Measurements from ENCODE around the gene CD99L2.

The CD99L2 gene

DNA sequence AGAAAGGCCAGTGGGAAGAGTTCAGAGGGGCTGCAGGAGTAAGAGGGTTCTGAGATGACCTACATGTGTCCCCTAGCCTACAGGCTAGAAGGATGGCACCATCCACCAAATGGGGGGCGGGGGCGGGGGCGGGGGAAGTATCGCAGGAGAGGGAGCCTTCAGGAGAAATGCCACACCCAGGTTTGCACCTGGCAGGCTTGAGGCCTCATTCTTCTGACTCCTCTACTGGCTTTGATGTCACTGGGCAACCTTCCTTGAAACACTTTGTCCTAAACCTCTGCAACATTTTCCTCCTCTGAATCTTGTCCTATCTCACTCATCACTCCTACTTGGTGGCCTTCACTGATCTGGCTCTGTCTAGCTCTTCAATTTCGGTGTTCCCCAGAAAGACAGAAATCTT is 24.0 kb downstream of the CD99L2 start:
- H3K27me3 ChIP-seq (ENCODE audit: control insufficient read depth in 1 of 2, insufficient read depth in 2 of 2, low read length in 2 of 2) = no peaks in the 10 kb centered on the region
- peaks cover 7% of the 10 kb centered on the region for H3K4me1 ChIP-seq (ENCODE audit: control insufficient read depth, insufficient read depth, low read length)
- no peaks in the 10 kb centered on the region for H3K36me3 ChIP-seq (ENCODE audit: control insufficient read depth in 2 of 2, insufficient read depth in 2 of 2, low read length in 2 of 2)
- no peak overlapping the region for H3K4me3 ChIP-seq (ENCODE audit: low read length in 2 of 2)
- no peaks in the 10 kb centered on the region for H3K9me3 ChIP-seq (ENCODE audit: control insufficient read depth in 2 of 2, low read length in 2 of 2)
- no peak overlapping the region for H3K9ac ChIP-seq (ENCODE audit: low read length in 2 of 2)
- H3K27ac ChIP-seq (ENCODE audit: low read length) = no peak overlapping the region

DNA sequence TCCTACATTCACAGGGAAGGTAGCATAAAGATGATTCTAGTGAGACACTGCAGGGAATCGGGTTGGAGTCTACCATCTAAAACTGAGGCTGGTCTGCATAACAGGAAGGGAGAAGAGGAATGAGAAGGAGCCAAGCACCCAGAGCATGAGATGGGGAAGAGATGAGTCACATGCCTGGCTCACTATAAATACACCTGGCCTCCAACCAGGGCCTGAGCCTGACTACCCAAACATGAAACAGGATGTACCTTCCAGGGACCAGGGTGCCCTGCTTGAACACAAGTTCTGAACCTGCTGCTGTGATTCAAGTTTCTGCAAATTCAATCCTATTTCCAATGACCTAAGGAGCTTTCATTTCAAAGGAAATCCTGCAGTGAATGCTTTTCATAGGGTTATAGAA is 24.9 kb downstream of the CD99L2 start:
- H3K9ac ChIP-seq (ENCODE audit: low read length in 2 of 2) = no peak overlapping the region
- no peaks in the 10 kb centered on the region for H3K27me3 ChIP-seq (ENCODE audit: control insufficient read depth in 1 of 2, insufficient read depth in 2 of 2, low read length in 2 of 2)
- H3K9me3 ChIP-seq (ENCODE audit: control insufficient read depth in 2 of 2, low read length in 2 of 2) = no peaks in the 10 kb centered on the region
- no peak overlapping the region for H3K4me3 ChIP-seq (ENCODE audit: low read length in 2 of 2)
- no peaks in the 10 kb centered on the region for H3K36me3 ChIP-seq (ENCODE audit: control insufficient read depth in 2 of 2, insufficient read depth in 2 of 2, low read length in 2 of 2)
- no peak overlapping the region for H3K27ac ChIP-seq (ENCODE audit: low read length)
- H3K4me1 ChIP-seq (ENCODE audit: control insufficient read depth, insufficient read depth, low read length) = peaks cover 11% of the 10 kb centered on the region

DNA sequence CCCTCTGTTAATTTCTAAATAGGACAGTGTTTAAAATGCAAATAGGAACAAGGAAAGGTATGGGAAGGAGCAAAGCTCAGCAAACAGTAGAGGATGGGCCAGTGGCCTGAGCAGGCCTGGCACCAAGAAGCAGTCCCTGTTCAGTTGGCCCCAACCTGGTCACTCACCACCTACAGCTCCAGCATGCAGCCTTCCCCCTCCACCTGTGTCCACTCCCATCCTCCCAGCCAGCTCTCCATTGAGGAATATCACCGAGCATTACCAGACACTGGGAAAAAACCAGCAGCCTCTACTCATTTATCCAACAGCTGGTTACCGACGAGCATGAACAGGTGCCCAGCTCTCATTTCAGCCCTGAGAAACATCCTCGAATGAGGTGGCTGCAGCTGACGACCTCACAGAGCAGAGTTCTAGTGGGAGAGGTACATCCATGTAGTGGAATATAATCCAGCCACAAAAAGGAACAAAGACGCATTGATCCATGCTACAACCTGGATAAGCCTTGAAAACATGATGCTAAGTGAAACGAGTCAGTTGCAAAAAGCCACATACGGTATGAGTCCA is 25.6 kb downstream of the CD99L2 start:
- Histone ChIP-seq H3K9ac (ENCODE audit: low read length in 2 of 2) (no peak overlapping the region), H3K27ac (ENCODE audit: low read length) (no peak overlapping the region), H3K36me3 (ENCODE audit: control insufficient read depth in 2 of 2, insufficient read depth in 2 of 2, low read length in 2 of 2) (no peaks in the 10 kb centered on the region), H3K27me3 (ENCODE audit: control insufficient read depth in 1 of 2, insufficient read depth in 2 of 2, low read length in 2 of 2) (no peaks in the 10 kb centered on the region), H3K4me3 (ENCODE audit: low read length in 2 of 2) (no peak overlapping the region), H3K9me3 (ENCODE audit: control insufficient read depth in 2 of 2, low read length in 2 of 2) (no peaks in the 10 kb centered on the region), H3K4me1 (ENCODE audit: control insufficient read depth, insufficient read depth, low read length) (peaks cover 11% of the 10 kb centered on the region)

DNA sequence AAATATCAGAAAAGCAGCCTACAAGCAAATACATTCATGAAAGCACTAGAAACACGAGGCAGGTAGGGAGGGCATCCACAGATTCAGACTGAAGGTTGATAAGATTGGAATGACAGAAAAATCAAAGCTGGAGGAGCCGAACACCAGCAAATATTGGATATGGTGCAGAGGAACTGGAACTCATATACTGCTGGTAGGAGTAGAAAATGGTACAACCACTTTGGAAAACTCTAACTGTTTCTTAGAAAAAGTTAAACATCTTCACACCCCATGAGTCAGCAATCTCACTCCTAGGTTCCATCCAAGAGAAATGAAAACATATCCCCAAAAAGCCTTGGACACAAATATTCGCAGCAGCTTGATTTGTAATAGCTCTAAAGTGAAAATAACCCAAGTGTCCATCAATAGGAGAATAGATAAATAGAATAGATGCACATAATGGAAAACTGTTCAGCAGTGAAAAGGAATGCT is 27.1 kb downstream of the CD99L2 start:
- Histone ChIP-seq H3K27ac (ENCODE audit: low read length) (no peak overlapping the region), H3K27me3 (ENCODE audit: control insufficient read depth in 1 of 2, insufficient read depth in 2 of 2, low read length in 2 of 2) (no peaks in the 10 kb centered on the region), H3K4me3 (ENCODE audit: low read length in 2 of 2) (no peak overlapping the region), H3K4me1 (ENCODE audit: control insufficient read depth, insufficient read depth, low read length) (peaks cover 11% of the 10 kb centered on the region), H3K36me3 (ENCODE audit: control insufficient read depth in 2 of 2, insufficient read depth in 2 of 2, low read length in 2 of 2) (no peaks in the 10 kb centered on the region), H3K9me3 (ENCODE audit: control insufficient read depth in 2 of 2, low read length in 2 of 2) (no peaks in the 10 kb centered on the region), H3K9ac (ENCODE audit: low read length in 2 of 2) (no peak overlapping the region)

DNA sequence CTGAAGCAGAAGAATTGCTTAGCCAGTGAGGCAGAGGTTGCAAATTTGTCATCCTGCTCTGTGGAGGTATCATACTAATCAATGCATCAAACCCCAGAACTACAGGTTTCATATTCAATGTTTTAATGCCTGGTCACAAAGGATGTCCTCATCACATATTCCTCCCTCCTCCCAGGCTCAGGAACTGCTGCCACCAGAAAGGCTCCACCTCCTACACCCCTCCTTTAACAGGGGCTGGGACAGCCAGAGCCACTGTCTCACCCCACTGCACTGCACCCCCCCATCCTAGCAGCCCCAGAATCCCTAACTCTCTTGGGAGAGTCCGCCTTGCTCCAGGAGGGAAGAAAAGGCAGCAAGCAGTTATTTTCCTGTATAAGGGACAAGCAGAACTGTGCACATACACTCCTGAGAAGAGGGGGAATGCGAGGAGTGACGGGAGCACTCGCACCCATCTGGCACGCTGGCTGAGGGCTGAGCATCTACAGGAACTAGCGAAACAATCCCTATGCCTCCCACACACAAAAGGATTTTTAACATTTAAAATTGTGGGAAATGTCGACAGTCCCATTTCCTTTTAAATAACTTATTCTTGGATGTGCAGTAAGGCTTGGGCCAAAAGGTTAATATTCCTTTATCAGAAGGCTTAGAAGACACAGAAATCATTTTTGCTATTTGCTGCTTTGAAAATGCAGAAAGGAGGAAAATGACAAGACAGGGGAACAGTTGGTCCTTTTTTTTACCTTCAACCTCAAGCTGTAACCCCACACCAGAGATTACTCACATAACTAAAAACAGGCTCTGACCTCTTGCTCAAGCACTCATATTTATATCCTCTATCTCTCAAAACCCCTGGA is 27.8 kb downstream of the CD99L2 start:
- H3K27ac ChIP-seq (ENCODE audit: low read length) = no peak overlapping the region
- H3K9ac ChIP-seq (ENCODE audit: low read length in 2 of 2) = no peak overlapping the region
- no peaks in the 10 kb centered on the region for H3K9me3 ChIP-seq (ENCODE audit: control insufficient read depth in 2 of 2, low read length in 2 of 2)
- no peak overlapping the region for H3K4me3 ChIP-seq (ENCODE audit: low read length in 2 of 2)
- no peaks in the 10 kb centered on the region for H3K36me3 ChIP-seq (ENCODE audit: control insufficient read depth in 2 of 2, insufficient read depth in 2 of 2, low read length in 2 of 2)
- H3K27me3 ChIP-seq (ENCODE audit: control insufficient read depth in 1 of 2, insufficient read depth in 2 of 2, low read length in 2 of 2) = no peaks in the 10 kb centered on the region
- H3K4me1 ChIP-seq (ENCODE audit: control insufficient read depth, insufficient read depth, low read length) = peaks cover 11% of the 10 kb centered on the region

DNA sequence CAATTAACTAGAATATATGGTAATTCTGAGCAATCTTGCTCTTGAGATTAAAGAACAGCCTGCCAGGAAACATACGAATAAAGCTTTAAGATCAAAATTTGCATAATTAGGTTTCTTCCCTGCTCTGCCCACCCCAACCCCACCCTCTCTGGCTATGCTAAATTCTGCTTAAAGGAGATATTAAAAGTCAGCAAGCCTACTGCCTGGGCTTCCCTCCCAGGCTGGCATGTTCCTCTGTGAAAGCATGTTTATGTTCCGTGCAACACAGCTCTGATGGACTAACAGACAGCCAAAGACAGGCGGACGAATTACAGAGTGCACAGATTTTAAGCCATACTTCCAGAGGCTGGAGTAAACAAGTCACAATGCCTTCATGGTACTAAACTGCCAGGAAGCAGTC is 28.4 kb downstream of the CD99L2 start:
- no peaks in the 10 kb centered on the region for H3K9me3 ChIP-seq (ENCODE audit: control insufficient read depth in 2 of 2, low read length in 2 of 2)
- no peaks in the 10 kb centered on the region for H3K27me3 ChIP-seq (ENCODE audit: control insufficient read depth in 1 of 2, insufficient read depth in 2 of 2, low read length in 2 of 2)
- peaks cover 11% of the 10 kb centered on the region for H3K4me1 ChIP-seq (ENCODE audit: control insufficient read depth, insufficient read depth, low read length)
- H3K4me3 ChIP-seq (ENCODE audit: low read length in 2 of 2) = no peak overlapping the region
- no peak overlapping the region for H3K27ac ChIP-seq (ENCODE audit: low read length)
- H3K9ac ChIP-seq (ENCODE audit: low read length in 2 of 2) = no peak overlapping the region
- no peaks in the 10 kb centered on the region for H3K36me3 ChIP-seq (ENCODE audit: control insufficient read depth in 2 of 2, insufficient read depth in 2 of 2, low read length in 2 of 2)

DNA sequence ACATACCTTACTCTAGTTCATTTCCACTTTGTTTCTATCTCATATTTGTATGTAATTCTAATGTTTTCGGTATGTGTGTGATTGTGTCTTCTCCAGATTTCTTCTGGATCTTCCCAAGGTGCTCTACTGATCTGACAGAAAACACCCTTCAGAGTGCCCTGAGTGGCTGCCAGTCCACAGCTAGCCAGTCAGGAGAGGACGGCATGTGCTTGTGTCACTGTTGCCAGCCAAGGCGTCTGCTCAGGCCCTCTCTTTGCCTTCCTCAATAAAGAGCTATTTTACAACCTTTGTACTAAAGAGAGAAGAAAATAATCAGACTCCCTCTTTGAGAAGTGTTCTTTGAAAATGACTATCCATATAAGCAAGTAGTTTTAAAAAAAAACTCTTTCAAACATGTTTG is 29.0 kb downstream of the CD99L2 start:
- H3K4me1 ChIP-seq (ENCODE audit: control insufficient read depth, insufficient read depth, low read length) = peaks cover 11% of the 10 kb centered on the region
- no peaks in the 10 kb centered on the region for H3K27me3 ChIP-seq (ENCODE audit: control insufficient read depth in 1 of 2, insufficient read depth in 2 of 2, low read length in 2 of 2)
- H3K9ac ChIP-seq (ENCODE audit: low read length in 2 of 2) = no peak overlapping the region
- no peaks in the 10 kb centered on the region for H3K36me3 ChIP-seq (ENCODE audit: control insufficient read depth in 2 of 2, insufficient read depth in 2 of 2, low read length in 2 of 2)
- no peak overlapping the region for H3K4me3 ChIP-seq (ENCODE audit: low read length in 2 of 2)
- no peaks in the 10 kb centered on the region for H3K9me3 ChIP-seq (ENCODE audit: control insufficient read depth in 2 of 2, low read length in 2 of 2)
- no peak overlapping the region for H3K27ac ChIP-seq (ENCODE audit: low read length)

DNA sequence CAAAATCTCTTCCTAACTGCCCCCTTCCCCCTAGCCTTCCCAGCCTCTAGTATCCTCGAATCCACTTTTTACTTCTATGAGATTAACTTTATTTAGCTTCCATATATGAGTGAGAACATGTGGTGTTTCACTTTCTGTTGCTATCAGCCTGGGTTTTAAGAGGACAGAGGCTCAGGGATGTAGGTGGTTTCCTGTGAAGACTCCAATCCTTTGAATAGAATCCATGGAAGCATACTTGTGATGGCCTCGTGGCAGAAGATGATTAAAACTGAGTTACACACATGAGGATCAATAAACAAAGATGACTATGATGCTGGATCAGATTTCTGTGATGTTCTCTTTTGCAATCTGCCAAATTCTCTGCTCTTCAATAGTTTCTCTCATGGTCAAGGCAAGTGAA is 29.8 kb downstream of the CD99L2 start:
- Histone ChIP-seq H3K9me3 (ENCODE audit: control insufficient read depth in 2 of 2, low read length in 2 of 2) (no peaks in the 10 kb centered on the region), H3K27me3 (ENCODE audit: control insufficient read depth in 1 of 2, insufficient read depth in 2 of 2, low read length in 2 of 2) (no peaks in the 10 kb centered on the region), H3K4me1 (ENCODE audit: control insufficient read depth, insufficient read depth, low read length) (peaks cover 11% of the 10 kb centered on the region), H3K36me3 (ENCODE audit: control insufficient read depth in 2 of 2, insufficient read depth in 2 of 2, low read length in 2 of 2) (no peaks in the 10 kb centered on the region), H3K4me3 (ENCODE audit: low read length in 2 of 2) (no peak overlapping the region), H3K9ac (ENCODE audit: low read length in 2 of 2) (no peak overlapping the region), H3K27ac (ENCODE audit: low read length) (no peak overlapping the region)

DNA sequence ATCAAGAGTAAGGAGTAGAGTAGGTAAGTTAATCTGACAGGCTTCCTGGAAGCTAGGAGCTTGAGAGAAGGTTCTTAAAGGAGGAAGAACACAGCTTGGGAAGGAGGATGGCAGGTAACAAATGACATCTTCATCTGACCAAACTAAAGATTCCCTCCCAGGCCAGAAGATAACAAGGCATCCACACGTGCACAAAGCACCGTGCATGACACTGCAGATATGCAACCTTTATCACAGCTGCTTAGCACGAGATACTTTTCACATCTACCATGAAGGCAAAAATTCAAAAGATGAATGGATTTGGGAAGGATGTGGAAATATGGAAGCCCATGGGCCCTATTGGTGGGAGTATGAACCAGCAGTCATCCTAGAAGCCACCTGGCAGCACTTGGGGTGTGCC is 34.3 kb downstream of the CD99L2 start:
- H3K27me3 ChIP-seq (ENCODE audit: control insufficient read depth in 1 of 2, insufficient read depth in 2 of 2, low read length in 2 of 2) = no peaks in the 10 kb centered on the region
- peaks cover 1% of the 10 kb centered on the region for H3K4me1 ChIP-seq (ENCODE audit: control insufficient read depth, insufficient read depth, low read length)
- H3K4me3 ChIP-seq (ENCODE audit: low read length in 2 of 2) = no peak overlapping the region
- no peak overlapping the region for H3K9ac ChIP-seq (ENCODE audit: low read length in 2 of 2)
- no peaks in the 10 kb centered on the region for H3K9me3 ChIP-seq (ENCODE audit: control insufficient read depth in 2 of 2, low read length in 2 of 2)
- no peak overlapping the region for H3K27ac ChIP-seq (ENCODE audit: low read length)
- no peaks in the 10 kb centered on the region for H3K36me3 ChIP-seq (ENCODE audit: control insufficient read depth in 2 of 2, insufficient read depth in 2 of 2, low read length in 2 of 2)

DNA sequence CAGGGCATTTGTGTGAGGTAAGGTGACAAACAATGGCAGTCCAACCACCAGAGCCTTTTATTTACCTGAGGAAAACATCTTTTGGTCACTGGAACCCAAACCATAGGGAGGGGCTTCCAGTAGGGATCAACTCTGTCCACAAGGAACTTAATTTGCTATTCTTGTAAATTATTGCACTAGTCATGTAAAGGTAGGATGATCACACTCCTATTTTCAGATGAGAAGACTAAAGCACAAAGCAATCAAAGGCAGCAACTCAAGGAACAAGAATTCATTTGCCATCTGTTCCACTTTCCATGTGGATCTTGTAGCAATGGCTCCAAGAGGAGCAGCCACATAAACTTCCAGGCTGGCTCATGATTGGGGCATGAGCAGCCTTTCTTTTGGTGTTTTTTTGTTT is 35.3 kb downstream of the CD99L2 start:
- no peaks in the 10 kb centered on the region for H3K4me1 ChIP-seq (ENCODE audit: control insufficient read depth, insufficient read depth, low read length)
- H3K4me3 ChIP-seq (ENCODE audit: low read length in 2 of 2) = no peak overlapping the region
- no peaks in the 10 kb centered on the region for H3K9me3 ChIP-seq (ENCODE audit: control insufficient read depth in 2 of 2, low read length in 2 of 2)
- no peak overlapping the region for H3K9ac ChIP-seq (ENCODE audit: low read length in 2 of 2)
- H3K27ac ChIP-seq (ENCODE audit: low read length) = no peak overlapping the region
- no peaks in the 10 kb centered on the region for H3K27me3 ChIP-seq (ENCODE audit: control insufficient read depth in 1 of 2, insufficient read depth in 2 of 2, low read length in 2 of 2)
- H3K36me3 ChIP-seq (ENCODE audit: control insufficient read depth in 2 of 2, insufficient read depth in 2 of 2, low read length in 2 of 2) = no peaks in the 10 kb centered on the region

DNA sequence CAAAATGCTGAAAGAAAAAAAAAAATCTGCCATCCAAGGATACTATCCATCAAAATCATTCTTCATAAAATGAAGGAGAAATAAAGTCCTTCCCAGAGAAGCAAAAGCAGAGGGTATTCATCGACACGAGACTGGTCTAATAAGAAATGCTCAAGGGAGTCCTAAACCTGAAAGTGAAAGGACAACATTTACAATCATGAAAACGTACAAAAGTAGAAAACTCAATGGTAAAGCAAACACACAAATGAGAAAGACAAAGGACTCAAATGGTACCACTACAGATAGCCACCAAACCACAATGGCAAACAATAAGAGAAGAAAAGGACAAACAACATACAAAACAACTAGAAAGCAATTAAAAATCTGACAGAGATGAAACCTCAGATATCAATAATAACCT is 41.0 kb downstream of the CD99L2 start:
- H3K9me3 ChIP-seq (ENCODE audit: control insufficient read depth in 2 of 2, low read length in 2 of 2) = no peaks in the 10 kb centered on the region
- no peaks in the 10 kb centered on the region for H3K4me1 ChIP-seq (ENCODE audit: control insufficient read depth, insufficient read depth, low read length)
- no peaks in the 10 kb centered on the region for H3K36me3 ChIP-seq (ENCODE audit: control insufficient read depth in 2 of 2, insufficient read depth in 2 of 2, low read length in 2 of 2)
- no peak overlapping the region for H3K27ac ChIP-seq (ENCODE audit: low read length)
- no peak overlapping the region for H3K9ac ChIP-seq (ENCODE audit: low read length in 2 of 2)
- no peaks in the 10 kb centered on the region for H3K27me3 ChIP-seq (ENCODE audit: control insufficient read depth in 1 of 2, insufficient read depth in 2 of 2, low read length in 2 of 2)
- H3K4me3 ChIP-seq (ENCODE audit: low read length in 2 of 2) = no peak overlapping the region
